ENCODE data around the gene TNS1. TPM values are rescaled to one million over a fixed set of nuclear protein-coding genes. Genes with fewer than 3 reads are reported as not detected.

The TNS1 gene
- total and polyA plus RNA-seq, 4 donors, result 46.9 to 64.5 (median 58.1) TPM

DNA sequence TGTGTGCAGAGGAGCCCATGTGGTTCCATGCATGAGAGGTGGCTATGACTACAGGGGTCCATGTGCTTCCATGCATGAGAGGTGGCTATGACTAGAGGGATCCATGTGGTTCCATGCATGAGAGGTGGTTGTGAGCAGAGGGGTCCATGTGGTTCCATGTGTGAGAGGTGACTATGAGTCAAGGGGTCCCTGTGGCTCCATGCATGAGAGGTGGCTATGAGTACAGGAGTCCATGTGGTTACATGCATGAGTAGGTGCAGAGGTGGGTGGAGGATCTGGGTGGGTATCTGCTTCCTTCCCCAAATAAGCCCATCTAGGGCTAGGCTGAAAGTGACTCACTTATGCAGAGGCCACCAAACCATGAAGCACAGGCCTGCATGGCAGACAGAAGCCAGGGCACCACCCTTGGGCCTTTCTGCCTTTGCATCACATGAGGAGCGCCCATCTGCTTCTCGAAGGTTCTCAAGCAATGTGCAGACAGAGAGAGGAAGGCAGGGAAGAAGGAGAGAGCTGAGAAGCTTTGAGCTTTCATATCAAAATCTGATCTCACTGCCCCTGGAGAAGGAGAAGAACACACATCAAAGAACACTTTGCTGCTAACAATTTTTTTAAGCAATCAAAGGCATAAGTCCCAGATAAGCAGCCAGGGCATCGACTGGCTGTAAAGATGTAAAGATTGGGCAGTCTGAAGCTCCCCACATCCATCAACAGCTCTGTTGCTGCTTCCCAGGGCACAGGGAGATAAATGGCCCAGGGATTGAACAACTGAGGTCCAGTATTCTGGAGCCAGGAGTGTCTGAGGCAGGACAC is 137.6 kb downstream of the TNS1 start:
- 92% methylated on average over 2 of the region's 3 CpGs for WGBS (ENCODE audit: insufficient coverage)
- Histone ChIP-seq H3K4me3 (ENCODE audit: low read depth, low read length) (no peak overlapping the region), H3K36me3 (ENCODE audit: control insufficient read depth, insufficient read depth, low read length) (peaks cover 38% of the 10 kb centered on the region), H3K4me1 (ENCODE audit: control insufficient read depth, insufficient read depth, low read length) (peaks cover 12% of the 10 kb centered on the region), H3K9me3 (ENCODE audit: control insufficient read depth, insufficient read depth, low read length) (no peaks in the 10 kb centered on the region), H3K27me3 (ENCODE audit: control insufficient read depth, insufficient read depth, low read length) (no peaks in the 10 kb centered on the region), H3K27ac (ENCODE audit: low read depth, low read length) (no peak overlapping the region)
- no peak for DNase-seq (ENCODE audit: low read depth in 4 of 6, low spot score in 6 of 6)

DNA sequence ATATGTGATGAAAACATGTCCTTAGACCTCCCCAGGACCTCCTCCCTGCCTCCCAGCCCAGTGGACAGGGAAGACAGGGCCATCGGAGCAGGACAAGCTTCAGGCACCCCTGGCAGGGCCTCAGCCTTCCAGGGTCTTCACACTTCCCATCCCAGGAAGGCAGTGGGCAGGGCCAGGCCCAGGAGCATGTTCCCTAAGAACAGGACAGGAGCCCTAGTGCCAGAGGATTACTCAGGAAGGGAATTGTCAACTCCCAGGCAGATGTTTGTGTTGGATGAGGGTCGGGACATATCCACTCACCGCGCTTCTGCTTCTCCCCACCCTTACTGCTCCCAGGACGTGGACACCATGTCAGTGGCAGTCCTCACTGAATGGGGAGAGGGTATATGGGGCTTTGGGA is 138.9 kb downstream of the TNS1 start:
- DNase-seq (ENCODE audit: low read depth in 4 of 6, low spot score in 6 of 6), result no peak
- peaks cover 30% of the 10 kb centered on the region for H3K36me3 ChIP-seq (ENCODE audit: control insufficient read depth, insufficient read depth, low read length)
- no peaks in the 10 kb centered on the region for H3K27me3 ChIP-seq (ENCODE audit: control insufficient read depth, insufficient read depth, low read length)
- no peaks in the 10 kb centered on the region for H3K9me3 ChIP-seq (ENCODE audit: control insufficient read depth, insufficient read depth, low read length)
- no peak overlapping the region for H3K27ac ChIP-seq (ENCODE audit: low read depth, low read length)
- H3K4me1 ChIP-seq (ENCODE audit: control insufficient read depth, insufficient read depth, low read length), result peaks cover 16% of the 10 kb centered on the region
- WGBS (ENCODE audit: insufficient coverage), result 89% methylated on average over 3 of the region's 5 CpGs
- no peak overlapping the region for H3K4me3 ChIP-seq (ENCODE audit: low read depth, low read length)

DNA sequence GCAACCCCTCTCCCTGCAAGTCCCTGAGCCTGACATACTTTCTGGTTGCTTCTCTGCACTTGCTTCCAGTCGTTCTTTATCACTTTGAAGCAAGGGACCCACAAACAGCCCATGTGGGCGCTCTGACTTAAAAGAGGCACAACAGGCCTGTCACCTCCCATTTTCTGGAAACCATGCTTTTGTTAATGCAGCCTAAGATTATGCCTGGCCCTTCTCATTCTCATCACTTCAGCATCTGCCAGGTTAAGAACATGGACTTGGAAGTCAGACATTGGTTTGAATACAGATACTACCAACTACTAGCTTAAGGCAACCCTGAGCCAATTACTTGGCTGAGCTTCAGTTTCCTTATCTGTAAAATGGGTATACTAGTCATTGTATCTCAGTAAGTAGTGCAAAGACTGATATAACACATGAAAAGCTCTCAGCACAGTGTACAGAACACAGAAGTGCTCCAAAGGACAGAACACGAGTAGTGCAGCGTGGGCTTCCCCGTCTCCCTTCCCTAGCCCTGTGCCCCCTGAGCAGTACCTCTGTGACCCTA is 141.4 kb downstream of the TNS1 start:
- H3K4me3 ChIP-seq (ENCODE audit: low read depth, low read length), result no peak overlapping the region
- H3K4me1 ChIP-seq (ENCODE audit: control insufficient read depth, insufficient read depth, low read length), result peaks cover 37% of the 10 kb centered on the region
- no peaks in the 10 kb centered on the region for H3K9me3 ChIP-seq (ENCODE audit: control insufficient read depth, insufficient read depth, low read length)
- no peak for DNase-seq (ENCODE audit: low read depth in 4 of 6, low spot score in 6 of 6)
- peaks cover 31% of the 10 kb centered on the region for H3K36me3 ChIP-seq (ENCODE audit: control insufficient read depth, insufficient read depth, low read length)
- no peak overlapping the region for H3K27ac ChIP-seq (ENCODE audit: low read depth, low read length)
- WGBS (ENCODE audit: insufficient coverage), result 86% methylated on average over 5 of the region's 5 CpGs
- H3K27me3 ChIP-seq (ENCODE audit: control insufficient read depth, insufficient read depth, low read length), result no peaks in the 10 kb centered on the region

DNA sequence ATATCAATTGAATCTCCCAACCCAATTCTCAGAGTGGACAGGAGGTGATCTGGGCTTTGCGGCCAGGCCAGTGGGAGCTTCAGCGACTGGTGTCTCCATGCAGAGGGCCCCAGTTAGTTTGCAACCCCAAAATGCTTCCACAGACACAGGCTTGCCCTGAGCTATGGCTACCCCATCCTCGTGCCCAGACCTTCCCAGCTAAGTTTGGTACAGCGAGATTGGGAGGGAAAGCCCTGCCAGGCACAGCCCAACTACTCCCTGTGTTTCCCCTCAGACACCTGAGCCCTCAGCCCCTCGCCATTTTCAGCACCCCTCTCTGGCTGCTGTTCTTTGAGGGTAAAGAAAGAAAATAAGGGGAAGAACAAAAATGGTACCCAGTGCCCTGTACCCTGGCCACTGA is 142.9 kb downstream of the TNS1 start:
- WGBS (ENCODE audit: insufficient coverage), result 79% methylated on average over 4 of the region's 5 CpGs
- Histone ChIP-seq H3K9me3 (ENCODE audit: control insufficient read depth, insufficient read depth, low read length) (no peaks in the 10 kb centered on the region), H3K4me3 (ENCODE audit: low read depth, low read length) (no peak overlapping the region), H3K27ac (ENCODE audit: low read depth, low read length) (no peak overlapping the region), H3K36me3 (ENCODE audit: control insufficient read depth, insufficient read depth, low read length) (peaks cover 38% of the 10 kb centered on the region), H3K27me3 (ENCODE audit: control insufficient read depth, insufficient read depth, low read length) (no peaks in the 10 kb centered on the region), H3K4me1 (ENCODE audit: control insufficient read depth, insufficient read depth, low read length) (peaks cover 45% of the 10 kb centered on the region)
- DNase-seq (ENCODE audit: low read depth in 4 of 6, low spot score in 6 of 6), result no peak

DNA sequence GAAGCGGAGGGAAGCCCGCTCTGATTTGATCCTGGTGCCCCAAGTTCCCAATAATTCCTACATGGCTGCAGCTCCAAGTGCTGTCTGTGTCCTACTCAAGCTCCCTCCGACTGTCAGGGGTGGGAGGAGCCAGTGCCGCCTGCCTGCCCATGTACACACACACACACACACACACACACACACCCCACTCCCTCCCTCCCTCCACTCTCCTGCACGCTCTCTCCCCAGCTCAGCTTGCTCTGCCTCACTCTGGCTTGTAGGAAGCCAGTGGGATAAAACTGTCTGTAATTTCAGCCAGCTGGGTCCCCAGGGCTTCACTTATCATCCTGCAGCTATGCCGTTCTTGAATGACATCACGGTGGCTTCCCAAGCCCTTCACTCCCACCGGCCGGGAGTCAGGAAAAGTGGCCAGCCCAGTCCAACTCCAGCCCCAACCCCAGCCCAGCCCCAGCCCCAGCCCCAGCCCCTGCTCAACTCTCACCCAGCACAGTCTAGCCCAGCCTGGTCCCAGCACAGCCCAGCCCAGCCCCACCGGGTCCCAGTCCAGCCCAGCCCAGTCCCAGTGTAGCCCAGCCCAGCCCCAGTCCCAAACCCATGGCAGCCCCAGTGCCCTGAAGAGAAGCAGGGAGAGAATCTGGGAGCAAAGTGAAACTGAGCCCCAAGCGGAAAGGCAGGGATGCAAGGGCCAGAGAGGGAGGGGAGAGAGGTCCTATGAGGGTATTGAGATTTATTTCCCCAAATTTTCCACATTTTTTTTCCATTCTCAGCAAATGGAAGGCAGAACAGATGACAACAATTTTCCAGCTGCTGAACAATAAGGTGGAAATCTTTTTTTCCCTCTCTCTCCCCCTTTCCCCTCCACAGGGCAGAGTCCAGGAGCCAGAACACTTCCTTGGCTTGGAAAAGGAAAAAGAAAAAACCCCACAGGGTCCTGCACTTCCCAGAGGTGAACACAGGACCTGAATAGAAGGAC is 144.0 kb downstream of the TNS1 start:
- Histone ChIP-seq H3K36me3 (ENCODE audit: control insufficient read depth, insufficient read depth, low read length) (peaks cover 40% of the 10 kb centered on the region), H3K9me3 (ENCODE audit: control insufficient read depth, insufficient read depth, low read length) (no peaks in the 10 kb centered on the region), H3K4me3 (ENCODE audit: low read depth, low read length) (peak overlapping the region; percentile 58), H3K4me1 (ENCODE audit: control insufficient read depth, insufficient read depth, low read length) (peaks cover 48% of the 10 kb centered on the region), H3K27me3 (ENCODE audit: control insufficient read depth, insufficient read depth, low read length) (no peaks in the 10 kb centered on the region), H3K27ac (ENCODE audit: low read depth, low read length) (peak overlapping the region; percentile 75)
- peak in 4 of 6 donors; percentile 41 to 93 (median 73) for DNase-seq (ENCODE audit: low read depth in 4 of 6, low spot score in 6 of 6)
- WGBS (ENCODE audit: insufficient coverage), result 4% methylated on average over 5 of the region's 11 CpGs

DNA sequence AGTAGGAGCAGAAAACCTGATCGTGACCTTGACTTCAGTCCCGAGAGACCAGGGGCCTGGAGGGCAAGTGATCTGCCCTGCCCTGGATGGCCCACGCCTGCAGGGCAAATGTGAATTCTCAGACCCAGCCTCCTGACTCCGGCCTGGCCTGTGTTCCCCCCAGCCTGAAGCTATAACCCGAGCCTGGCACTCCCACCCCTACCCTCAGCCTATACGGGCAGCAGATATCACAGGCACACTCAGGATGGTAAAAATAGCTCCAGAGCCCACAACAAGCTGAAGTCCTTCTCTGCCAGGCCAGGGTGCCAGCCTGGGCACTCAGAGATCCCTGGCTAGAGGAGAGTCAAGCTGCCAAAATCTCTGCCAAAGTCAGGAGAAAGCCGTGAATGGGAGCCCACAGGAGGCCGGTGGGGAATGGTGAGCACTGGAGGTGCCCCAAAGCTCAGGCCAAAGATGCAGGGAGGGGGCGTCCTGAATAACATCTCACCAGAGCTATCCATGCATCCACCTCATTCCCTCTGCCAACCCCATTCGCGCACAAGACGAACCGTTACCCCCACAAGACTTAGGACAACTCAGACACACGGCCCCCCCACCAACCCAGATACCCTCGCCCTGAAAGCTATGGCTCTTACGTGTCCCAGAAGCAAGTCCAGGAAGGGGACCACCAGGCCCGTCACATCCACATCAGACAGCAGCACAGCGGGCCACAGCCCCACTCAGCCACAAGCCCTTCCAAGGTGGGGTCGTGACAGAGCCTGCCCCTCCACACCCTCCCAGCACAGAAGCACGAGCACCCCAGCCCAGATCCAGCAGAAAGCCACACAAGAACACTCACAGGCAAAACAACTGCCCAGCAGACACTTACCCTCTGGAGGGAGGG is 144.9 kb downstream of the TNS1 start:
- Histone ChIP-seq H3K27me3 (ENCODE audit: control insufficient read depth, insufficient read depth, low read length) (no peaks in the 10 kb centered on the region), H3K4me3 (ENCODE audit: low read depth, low read length) (peak overlapping the region; percentile 58), H3K9me3 (ENCODE audit: control insufficient read depth, insufficient read depth, low read length) (no peaks in the 10 kb centered on the region), H3K4me1 (ENCODE audit: control insufficient read depth, insufficient read depth, low read length) (peaks cover 57% of the 10 kb centered on the region), H3K27ac (ENCODE audit: low read depth, low read length) (peak overlapping the region; percentile 75), H3K36me3 (ENCODE audit: control insufficient read depth, insufficient read depth, low read length) (peaks cover 38% of the 10 kb centered on the region)
- no peak for DNase-seq (ENCODE audit: low read depth in 4 of 6, low spot score in 6 of 6)
- 57% methylated on average over 18 of the region's 20 CpGs for WGBS (ENCODE audit: insufficient coverage)

DNA sequence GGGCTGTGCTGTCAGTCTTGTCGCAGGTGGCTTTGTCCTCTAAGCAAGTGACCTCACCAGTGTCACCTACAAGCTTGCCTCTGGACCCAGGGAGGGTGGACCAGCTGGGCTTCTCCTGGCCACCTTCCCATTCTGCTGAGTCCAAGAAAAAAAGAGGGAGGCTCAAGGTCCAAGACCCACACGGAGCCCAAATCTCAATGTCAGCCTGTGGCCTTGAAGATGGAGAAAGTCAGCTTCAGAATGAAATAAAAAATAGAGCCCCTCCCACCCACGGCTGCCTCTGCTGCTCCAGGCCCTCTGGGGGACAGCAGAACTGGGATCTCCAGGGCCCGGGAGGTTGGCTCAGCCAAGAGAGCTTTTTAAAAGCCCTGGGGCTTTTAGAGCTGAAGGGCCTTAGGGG is 145.9 kb downstream of the TNS1 start:
- Histone ChIP-seq H3K4me1 (ENCODE audit: control insufficient read depth, insufficient read depth, low read length) (peaks cover 67% of the 10 kb centered on the region), H3K36me3 (ENCODE audit: control insufficient read depth, insufficient read depth, low read length) (peaks cover 39% of the 10 kb centered on the region), H3K27me3 (ENCODE audit: control insufficient read depth, insufficient read depth, low read length) (no peaks in the 10 kb centered on the region), H3K9me3 (ENCODE audit: control insufficient read depth, insufficient read depth, low read length) (no peaks in the 10 kb centered on the region), H3K4me3 (ENCODE audit: low read depth, low read length) (peak overlapping the region; percentile 58), H3K27ac (ENCODE audit: low read depth, low read length) (peak overlapping the region; percentile 75)
- DNase-seq (ENCODE audit: low read depth in 4 of 6, low spot score in 6 of 6), result no peak
- 89% methylated on average over 1 of the region's 4 CpGs for WGBS (ENCODE audit: insufficient coverage)

DNA sequence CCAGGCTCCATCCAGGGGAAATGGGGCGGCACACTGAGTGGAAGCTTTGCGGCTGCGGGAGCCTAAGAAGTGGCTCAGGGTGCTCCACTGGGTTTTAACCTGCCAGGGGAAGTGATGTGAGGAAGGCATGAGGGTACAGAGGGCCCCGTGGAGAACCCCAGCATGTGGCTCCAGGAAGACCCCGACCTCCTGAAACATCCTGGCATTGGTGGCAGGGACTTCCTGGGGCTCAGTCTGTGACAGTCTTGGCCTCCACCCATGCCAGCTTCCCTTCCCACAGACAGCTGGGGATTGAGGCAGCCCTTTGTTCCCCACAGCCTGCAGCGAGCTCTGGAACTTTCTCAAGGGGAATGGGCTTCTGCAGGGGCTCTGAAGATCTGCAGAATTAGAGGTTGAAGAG is 146.6 kb downstream of the TNS1 start:
- H3K36me3 ChIP-seq (ENCODE audit: control insufficient read depth, insufficient read depth, low read length), result peaks cover 39% of the 10 kb centered on the region
- no peaks in the 10 kb centered on the region for H3K27me3 ChIP-seq (ENCODE audit: control insufficient read depth, insufficient read depth, low read length)
- no peaks in the 10 kb centered on the region for H3K9me3 ChIP-seq (ENCODE audit: control insufficient read depth, insufficient read depth, low read length)
- no peak overlapping the region for H3K27ac ChIP-seq (ENCODE audit: low read depth, low read length)
- 78% methylated on average over 6 of the region's 6 CpGs for WGBS (ENCODE audit: insufficient coverage)
- H3K4me3 ChIP-seq (ENCODE audit: low read depth, low read length), result no peak overlapping the region
- H3K4me1 ChIP-seq (ENCODE audit: control insufficient read depth, insufficient read depth, low read length), result peaks cover 74% of the 10 kb centered on the region
- no peak for DNase-seq (ENCODE audit: low read depth in 4 of 6, low spot score in 6 of 6)

All from spinal cord (tissue), 10 donors.